HG03039 (cell line): Measurements from ENCODE around the gene ABCA1.
"Not testable (repeated sequence)": the region's sequence is repeated elsewhere in the genome, so short reads cannot be mapped to it uniquely, and the experiment has no call there.

Experiments
- ATAC-seq: cut with Tn5 transposase; IDR thresholded peaks from one replicate; pipeline ENCODE4 v1.9.1; 2021; ENCODE audit warnings: mild to moderate bottlenecking, moderate library complexity; ENCODE audit not compliant: unreplicated experiment

ABCA1 gene, protein sequence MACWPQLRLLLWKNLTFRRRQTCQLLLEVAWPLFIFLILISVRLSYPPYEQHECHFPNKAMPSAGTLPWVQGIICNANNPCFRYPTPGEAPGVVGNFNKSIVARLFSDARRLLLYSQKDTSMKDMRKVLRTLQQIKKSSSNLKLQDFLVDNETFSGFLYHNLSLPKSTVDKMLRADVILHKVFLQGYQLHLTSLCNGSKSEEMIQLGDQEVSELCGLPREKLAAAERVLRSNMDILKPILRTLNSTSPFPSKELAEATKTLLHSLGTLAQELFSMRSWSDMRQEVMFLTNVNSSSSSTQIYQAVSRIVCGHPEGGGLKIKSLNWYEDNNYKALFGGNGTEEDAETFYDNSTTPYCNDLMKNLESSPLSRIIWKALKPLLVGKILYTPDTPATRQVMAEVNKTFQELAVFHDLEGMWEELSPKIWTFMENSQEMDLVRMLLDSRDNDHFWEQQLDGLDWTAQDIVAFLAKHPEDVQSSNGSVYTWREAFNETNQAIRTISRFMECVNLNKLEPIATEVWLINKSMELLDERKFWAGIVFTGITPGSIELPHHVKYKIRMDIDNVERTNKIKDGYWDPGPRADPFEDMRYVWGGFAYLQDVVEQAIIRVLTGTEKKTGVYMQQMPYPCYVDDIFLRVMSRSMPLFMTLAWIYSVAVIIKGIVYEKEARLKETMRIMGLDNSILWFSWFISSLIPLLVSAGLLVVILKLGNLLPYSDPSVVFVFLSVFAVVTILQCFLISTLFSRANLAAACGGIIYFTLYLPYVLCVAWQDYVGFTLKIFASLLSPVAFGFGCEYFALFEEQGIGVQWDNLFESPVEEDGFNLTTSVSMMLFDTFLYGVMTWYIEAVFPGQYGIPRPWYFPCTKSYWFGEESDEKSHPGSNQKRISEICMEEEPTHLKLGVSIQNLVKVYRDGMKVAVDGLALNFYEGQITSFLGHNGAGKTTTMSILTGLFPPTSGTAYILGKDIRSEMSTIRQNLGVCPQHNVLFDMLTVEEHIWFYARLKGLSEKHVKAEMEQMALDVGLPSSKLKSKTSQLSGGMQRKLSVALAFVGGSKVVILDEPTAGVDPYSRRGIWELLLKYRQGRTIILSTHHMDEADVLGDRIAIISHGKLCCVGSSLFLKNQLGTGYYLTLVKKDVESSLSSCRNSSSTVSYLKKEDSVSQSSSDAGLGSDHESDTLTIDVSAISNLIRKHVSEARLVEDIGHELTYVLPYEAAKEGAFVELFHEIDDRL (N-terminal part only)

GRCh38 chr9:104927912-104928740 is at the start of gene ABCA1:
Gene ABCA1 (minus strand): TSS chr9:104928155. CDS start chr9:104903679, 24,476 bp downstream.
- peak; percentile 36 for ATAC-seq

GRCh38 chr9:104977580-104977979 is 49.6 kb upstream of the ABCA1 start:
- no peak for ATAC-seq

DNA sequence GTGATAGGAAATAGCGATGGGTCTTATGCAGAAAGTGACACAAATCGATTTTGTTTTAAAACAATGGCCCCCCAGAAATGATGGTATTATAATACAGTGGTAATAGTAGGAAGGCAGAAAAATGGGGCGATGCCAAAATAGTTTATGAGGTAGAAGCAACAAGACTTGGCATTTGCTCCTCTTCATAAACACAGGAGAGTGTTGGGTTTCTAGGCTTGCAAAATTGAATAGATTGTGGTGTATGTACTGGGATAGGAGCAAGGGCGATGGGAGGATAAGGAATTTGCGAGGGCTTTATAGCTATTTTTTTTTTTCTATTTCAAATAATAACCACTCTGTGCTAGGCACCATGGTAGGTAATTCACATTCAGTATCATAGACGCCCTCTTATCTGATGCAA is 49.2 kb upstream of the ABCA1 start:
- no peak for ATAC-seq

DNA sequence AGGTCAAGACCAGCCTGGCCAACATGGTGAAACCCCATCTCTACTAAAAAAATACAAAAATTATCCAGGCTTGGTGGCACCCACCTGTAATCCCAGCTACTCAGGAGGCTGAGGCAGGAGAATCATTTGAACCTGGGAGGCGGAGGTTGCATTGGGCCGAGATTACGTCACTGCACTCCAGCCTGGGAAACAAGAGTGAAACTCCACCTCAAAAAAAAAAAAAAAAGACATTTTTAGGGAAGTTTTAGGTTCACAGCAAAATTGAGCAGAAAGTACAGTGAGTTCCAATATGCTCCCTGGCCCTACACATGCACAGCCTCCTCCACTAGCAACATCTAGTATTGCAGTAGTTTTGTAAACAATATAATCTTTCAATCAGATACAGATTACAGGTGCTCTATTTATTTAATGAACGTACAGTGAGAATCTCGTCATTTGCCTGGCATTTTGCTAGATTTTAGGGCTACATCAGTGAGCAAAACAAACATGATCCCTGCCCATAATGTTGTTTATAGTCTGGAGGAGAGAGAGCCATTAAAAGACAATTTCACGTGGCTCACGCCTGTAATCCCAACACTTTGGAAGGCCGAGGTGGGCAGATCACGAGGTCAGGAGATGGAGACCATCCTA is 48.1 kb upstream of the ABCA1 start:
- ATAC-seq, result not testable (repeated sequence)

GRCh38 chr9:104974053-104974962 is 46.4 kb upstream of the ABCA1 start:
- ATAC-seq, result no peak

GRCh38 chr9:104972242-104972866 is 44.4 kb upstream of the ABCA1 start:
- ATAC-seq, result no peak

DNA sequence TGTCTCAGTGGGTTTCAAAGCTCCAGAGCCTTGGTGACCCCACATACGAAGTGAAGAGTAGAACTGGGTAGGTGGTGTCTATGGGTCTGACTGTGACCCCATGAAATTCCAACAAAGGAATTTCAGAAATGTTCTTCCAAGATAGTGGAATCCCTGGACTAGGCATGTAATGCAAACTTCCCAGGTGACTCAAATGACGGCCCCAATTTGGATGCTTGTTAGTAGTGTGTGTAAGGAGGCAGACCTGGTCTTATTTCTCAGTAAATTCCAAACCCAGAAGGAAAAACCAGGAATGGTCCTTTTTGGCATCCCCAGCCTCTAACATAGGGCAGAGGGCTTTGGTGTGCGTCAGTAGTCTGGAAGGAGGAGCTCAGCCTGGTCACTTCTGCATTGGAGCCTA is 43.6 kb upstream of the ABCA1 start:
- no peak for ATAC-seq

DNA sequence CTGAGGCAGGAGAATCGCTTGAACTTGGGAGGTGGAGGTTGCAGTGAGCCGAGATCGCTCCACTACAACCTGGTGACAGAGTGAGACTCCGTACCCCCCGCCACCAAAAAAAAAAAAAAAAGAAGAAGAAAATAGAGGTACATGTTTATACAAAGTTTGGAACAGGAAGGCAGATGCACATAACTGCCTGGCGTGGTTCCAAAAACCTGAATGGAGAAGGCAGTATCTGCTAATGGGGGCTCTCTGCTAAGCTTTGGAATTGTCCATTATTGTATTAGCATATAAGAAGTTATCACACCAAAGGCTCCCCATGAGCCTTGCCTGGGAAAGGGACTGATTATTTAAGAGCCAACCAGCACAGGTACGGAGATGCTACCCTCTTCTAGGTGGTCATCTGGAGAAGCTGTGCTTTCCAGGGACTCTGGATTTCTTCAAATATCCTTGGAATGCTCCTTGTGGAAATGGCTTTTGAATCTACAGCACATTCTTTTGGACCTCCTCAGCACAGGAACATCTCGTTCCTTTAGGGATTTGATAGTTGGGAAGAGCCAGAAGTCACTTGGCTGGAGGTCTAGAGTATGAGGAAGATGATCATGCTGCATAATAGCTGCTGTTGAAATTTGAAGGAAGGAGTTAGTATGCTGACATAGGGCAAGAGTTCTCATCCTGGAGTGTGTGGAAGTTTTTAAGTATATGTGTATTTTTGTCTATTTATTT is 42.5 kb upstream of the ABCA1 start:
- no peak for ATAC-seq

DNA sequence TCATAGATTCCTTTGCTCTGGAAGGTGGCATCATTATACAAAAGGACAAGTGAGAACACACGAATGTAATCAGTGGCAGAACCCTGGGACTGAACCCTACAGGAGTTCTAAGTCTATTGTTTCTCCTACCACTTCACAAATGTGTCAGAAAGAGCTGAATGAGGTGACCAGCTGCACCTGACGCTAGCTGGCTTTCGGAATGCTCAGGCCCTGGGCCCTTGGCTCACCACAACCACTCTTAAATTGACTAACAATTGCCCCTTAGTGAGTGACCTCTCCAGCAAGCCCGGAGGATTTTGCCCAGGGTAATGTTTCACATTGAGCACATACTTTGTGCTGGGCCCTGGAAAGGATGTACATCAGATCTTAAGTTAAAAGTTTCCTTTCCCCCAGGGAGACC is 41.2 kb upstream of the ABCA1 start:
- no peak for ATAC-seq

DNA sequence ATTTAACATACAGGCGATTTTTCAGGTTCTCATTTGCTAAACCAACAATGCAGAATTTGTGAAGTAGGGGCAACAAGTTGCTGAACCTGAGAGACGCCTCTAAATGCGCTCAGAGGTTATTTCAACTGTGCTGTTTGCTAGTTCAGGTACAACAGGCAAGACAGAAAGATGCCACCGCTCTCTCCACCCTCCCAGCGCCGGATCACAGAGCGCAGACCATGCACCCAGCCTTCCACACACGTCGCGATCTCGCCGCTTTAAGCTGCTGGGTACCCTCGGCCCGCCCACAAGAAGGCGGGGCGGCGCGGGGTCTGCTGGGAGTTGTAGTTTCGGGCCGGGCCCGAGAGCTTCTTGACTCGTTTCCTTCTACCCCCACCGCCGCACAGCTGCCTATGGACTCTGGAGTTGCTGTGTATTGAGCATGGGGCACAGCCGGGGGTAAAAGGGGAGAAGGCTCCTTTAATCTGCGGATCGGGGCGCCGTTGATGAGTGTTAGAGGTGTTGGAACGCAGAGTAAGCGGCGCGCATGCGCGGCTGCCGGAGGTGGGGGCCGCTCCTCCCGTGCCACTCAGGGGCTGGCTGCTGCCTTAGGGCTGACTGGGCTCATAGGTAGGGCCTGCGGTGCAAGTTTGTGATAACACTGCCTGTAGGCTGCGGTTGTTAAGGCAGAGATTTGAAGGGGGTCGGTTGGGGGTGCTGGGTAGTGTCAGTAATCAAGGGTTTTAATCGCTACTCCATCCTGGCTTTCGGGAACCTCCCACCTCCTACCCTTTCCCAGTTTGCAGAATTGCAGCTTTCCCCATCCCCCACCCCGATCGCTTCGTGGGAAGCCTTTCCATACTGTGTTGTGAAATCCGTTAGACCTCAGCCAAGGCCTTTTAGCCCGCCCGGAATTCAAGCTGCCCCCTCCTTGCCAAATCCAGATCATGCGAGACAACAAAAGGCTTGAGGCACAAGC is 40.3 kb upstream of the ABCA1 start:
- peak; percentile 98 for ATAC-seq

GRCh38 chr9:104963076-104963475 is 35.1 kb upstream of the ABCA1 start:
- ATAC-seq, result no peak

GRCh38 chr9:104961701-104962359 is 33.9 kb upstream of the ABCA1 start:
- no peak for ATAC-seq

DNA sequence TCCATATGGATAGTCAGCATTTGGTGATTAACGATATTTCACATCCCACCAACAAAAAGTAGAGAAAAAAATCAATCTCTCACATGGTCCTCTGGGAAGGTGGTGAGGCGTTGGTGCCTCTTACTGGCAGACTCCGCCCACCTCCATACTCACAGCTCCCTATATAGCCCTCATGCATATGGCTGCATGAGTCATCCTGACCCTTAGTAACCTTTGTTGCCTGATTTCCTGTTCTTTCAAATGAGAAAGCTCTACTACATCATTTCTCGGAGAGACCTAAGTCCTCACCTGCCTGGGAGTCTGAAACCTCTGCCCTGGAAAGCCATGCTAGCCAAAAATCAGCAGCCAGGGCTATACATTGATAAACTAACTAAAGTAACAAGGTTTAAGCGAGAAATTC is 33.3 kb upstream of the ABCA1 start:
- peak; percentile 96 for ATAC-seq

GRCh38 chr9:104960662-104961061 is 32.7 kb upstream of the ABCA1 start:
- ATAC-seq, result no peak

- no peak for ATAC-seq
These were observed 30.8 kb upstream of the ABCA1 start for GRCh38 chr9:104958751-104959150.

- ATAC-seq, result not testable (repeated sequence)
These were observed 30.1 kb upstream of the ABCA1 start for GRCh38 chr9:104958006-104958405.
